Measurements from ENCODE around the gene CAPN14.

DNA sequence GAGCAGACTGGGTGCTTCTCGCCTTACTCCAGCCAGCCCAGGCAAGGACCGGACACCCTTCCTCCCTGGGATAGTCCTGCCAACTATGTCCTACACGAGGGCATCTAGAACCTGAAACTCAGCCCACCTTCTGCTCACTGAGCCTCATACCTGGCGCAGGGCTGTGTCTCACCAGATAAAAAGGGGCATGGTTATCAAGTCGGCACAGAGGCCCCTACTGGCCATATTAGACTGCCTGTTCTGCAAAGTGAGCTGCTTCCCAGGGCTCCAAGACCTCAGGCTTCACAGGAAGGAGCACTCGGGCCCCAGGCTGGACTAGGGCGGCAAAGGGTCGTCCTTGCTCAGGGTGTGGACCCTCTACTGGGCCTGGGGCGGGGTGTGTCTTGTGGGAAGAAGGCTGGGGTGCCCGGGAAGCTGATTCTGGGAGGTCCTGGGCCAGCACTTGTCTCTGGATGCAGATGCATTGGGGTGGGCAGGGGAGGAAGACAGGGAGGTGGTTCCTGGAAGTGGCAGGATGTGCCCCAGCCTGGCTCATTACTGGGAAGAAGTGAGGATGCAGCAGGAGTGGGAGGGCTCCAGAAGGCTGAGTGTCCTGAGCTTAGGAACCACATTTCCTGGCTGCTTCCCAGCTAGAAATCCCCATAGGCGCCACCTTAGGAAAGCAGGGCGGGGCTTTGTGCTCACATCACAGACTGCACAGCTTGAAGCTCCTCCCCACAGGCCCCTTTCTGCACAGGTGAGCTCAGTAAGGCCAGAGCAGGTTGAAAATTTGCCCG lies 36.2 kb upstream of the CAPN14 start:
- TF ChIP-seq POLR2AphosphoS5 (IDR thresholded peaks at IDR 0.05; ENCODE audit: borderline replicate concordance, low read depth, low read length) (no peak), FOXP2 (optimal IDR thresholded peaks at IDR 0.05; ENCODE audit: control extremely low read depth, extremely low read length, insufficient read depth) (no peak)

All from SK-N-MC (cell line).